Naive thymus-derived CD4-positive, alpha-beta T cell (primary cell): ENCODE results near the gene ZAP70. TPM values are rescaled to one million over a fixed set of nuclear protein-coding genes. Genes with fewer than 3 reads are reported as not detected.

Experiments
- ATAC-seq: fragments of 150-1000 bp; cut with Tn5 transposase; 2 replicates; pipeline ENCODE4 v1.10.0; 2021; ENCODE audit warnings: mild to moderate bottlenecking, moderate library complexity
- CTCF ChIA-PET: fragments of 350-600 bp; sonication (Branson Sonifier 250); formaldehyde crosslinking; loops from one replicate; lab custom pipeline; 2021; ENCODE audit warnings: antibody characterized with exemption; lab: Charles Lee
- POLR2A ChIA-PET: fragments of 350-600 bp; sonication (Branson Sonifier 250); formaldehyde crosslinking; loops from one replicate; lab custom pipeline; 2021; ENCODE audit warnings: antibody characterized with exemption, inconsistent platforms; lab: Charles Lee
- DNase-seq, 9 donors: peaks; one replicate each; pipeline versions ENCODE4 v3.0.0 to v3.0.0-alpha.2; 2020 to 2022; ENCODE audit warnings: mixed read lengths in 1 of 9
- H3K27ac ChIP-seq: one replicate; pipeline ENCODE4 v1.7.0; 2013; ENCODE audit warnings: mild to moderate bottlenecking, low read depth, low read length, moderate library complexity
- H3K27me3 ChIP-seq, 2 donors: one replicate each; pipeline ENCODE4 v1.7.0; 2013; ENCODE audit warnings: low read length in 2 of 2, mild to moderate bottlenecking in 2 of 2, moderate library complexity in 2 of 2; ENCODE audit not compliant: control insufficient read depth in 2 of 2, insufficient read depth in 2 of 2
- H3K36me3 ChIP-seq, 3 experiments: 1 replicate in 2 of 3; 2 replicates in 1 of 3; pipeline ENCODE4 v1.7.0; 2013; ENCODE audit warnings: low read length in 3 of 3, mild to moderate bottlenecking in 3 of 3, moderate library complexity in 1 of 3; ENCODE audit not compliant: insufficient read depth in 3 of 3, control insufficient read depth in 2 of 3
- H3K4me1 ChIP-seq, 2 donors: one replicate each; pipeline ENCODE4 v1.7.0; 2013; ENCODE audit warnings: low read length in 2 of 2, mild to moderate bottlenecking in 2 of 2, moderate library complexity in 1 of 2; ENCODE audit not compliant: control insufficient read depth in 2 of 2, insufficient read depth in 2 of 2
- H3K4me3 ChIP-seq: 2 replicates; pipeline ENCODE4 v1.7.0; 2013; ENCODE audit warnings: mild to moderate bottlenecking, low read length
- H3K9me3 ChIP-seq, 3 experiments: 1 replicate in 2 of 3; 2 replicates in 1 of 3; pipeline ENCODE4 v1.7.0; 2013; ENCODE audit warnings: low read length in 3 of 3; ENCODE audit not compliant: control insufficient read depth in 2 of 3
- H3K27ac Mint-ChIP-seq, 9 donors: one replicate each; pipeline ENCODE4 v1.8.0; 2020 to 2022; ENCODE audit warnings: mixed read lengths in 9 of 9, mild to moderate bottlenecking in 8 of 9, moderate library complexity in 5 of 9, inconsistent platforms in 2 of 9
- H3K27me3 Mint-ChIP-seq, 5 donors: one replicate each; pipeline ENCODE4 v1.8.0; 2021 to 2022; ENCODE audit warnings: mixed read lengths in 5 of 5, mild to moderate bottlenecking in 1 of 5
- H3K36me3 Mint-ChIP-seq, 5 donors: one replicate each; pipeline ENCODE4 v1.8.0; 2020 to 2022; ENCODE audit warnings: mixed read lengths in 5 of 5, mild to moderate bottlenecking in 3 of 5, inconsistent platforms in 1 of 5
- H3K4me1 Mint-ChIP-seq, 7 donors: one replicate each; pipeline ENCODE4 v1.8.0; 2020 to 2022; ENCODE audit warnings: mixed read lengths in 7 of 7, mild to moderate bottlenecking in 3 of 7, inconsistent platforms in 1 of 7
- H3K4me3 Mint-ChIP-seq, 10 donors: one replicate each; pipeline ENCODE4 v1.8.0; 2020 to 2022; ENCODE audit warnings: mild to moderate bottlenecking in 10 of 10, mixed read lengths in 10 of 10, moderate library complexity in 6 of 10, inconsistent platforms in 2 of 10
- H3K9me3 Mint-ChIP-seq, 11 donors: one replicate each; pipeline ENCODE4 v1.8.0; 2020 to 2022; ENCODE audit warnings: mixed read lengths in 11 of 11, mild to moderate bottlenecking in 4 of 11, inconsistent platforms in 1 of 11, moderate library complexity in 1 of 11
- intact Hi-C, 2 donors: fragments of 100-400 bp; cut with micrococcal nuclease; formaldehyde crosslinking; loops; one replicate each; pipeline ENCODE4 v1.15.1; 2023
- polyA plus RNA-seq, 2 donors: library from polyadenylated mRNA; unstranded; fragments of 300-500 nt; fragmentation: Illumina TruSeq; gene quantifications; one replicate each; pipeline ENCODE4 v1.2.3, GENCODE V29; 2021
- total RNA-seq, 6 experiments: library from RNA in 5 of 6; stranded (reverse) in 5 of 6; gene quantifications; 1 replicate in 5 of 6; 2 replicates in 1 of 6; pipeline ENCODE4 v1.2.3 and lab custom pipeline; 2021 to 2026

Gene ZAP70
- total and polyA plus RNA-seq, 7 experiments from 2014 or later: 105 to 432 (median 358) TPM

DNA sequence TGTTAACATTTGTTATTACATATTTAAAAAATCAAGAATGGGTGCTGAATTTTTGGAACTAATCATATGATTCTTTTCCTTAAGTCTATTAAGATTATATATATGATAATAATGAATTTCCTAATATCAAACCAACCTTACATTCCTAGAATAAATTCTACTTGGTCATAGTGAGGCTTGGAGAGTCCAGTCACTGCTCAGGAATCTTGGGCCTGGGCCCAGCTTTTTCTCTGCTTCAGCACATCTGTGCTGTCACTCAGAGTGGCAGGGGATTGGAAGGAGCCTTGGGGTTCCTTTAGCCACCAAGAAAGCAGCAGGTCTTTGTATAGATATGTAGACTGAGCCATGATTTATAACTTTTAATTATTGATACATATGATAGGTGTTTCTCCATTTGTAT is 19.9 kb upstream of the ZAP70 start:
- DNase-seq (peak in 1 of 9 donors; percentile 11), ATAC-seq (no peak)
- Mint-ChIP-seq H3K4me3 (no peak overlapping the region), H3K27ac (no peak overlapping the region), H3K9me3 (no peaks in the 10 kb centered on the region), H3K27me3 (no peaks in the 10 kb centered on the region), H3K4me1 (peaks cover 4 to 13% (median 5%) of the 10 kb centered on the region in 7 donors), H3K36me3 (no peaks in the 10 kb centered on the region)
- Histone ChIP-seq H3K36me3 (no peaks in the 10 kb centered on the region), H3K4me3 (no peak overlapping the region), H3K9me3 (no peaks in the 10 kb centered on the region), H3K4me1 (no peaks in the 10 kb centered on the region), H3K27me3 (no peaks in the 10 kb centered on the region), H3K27ac (no peak overlapping the region)
- ChIA-PET POLR2A (no interaction called here), CTCF (no interaction called here)
- intact Hi-C loops: no loop called here

DNA sequence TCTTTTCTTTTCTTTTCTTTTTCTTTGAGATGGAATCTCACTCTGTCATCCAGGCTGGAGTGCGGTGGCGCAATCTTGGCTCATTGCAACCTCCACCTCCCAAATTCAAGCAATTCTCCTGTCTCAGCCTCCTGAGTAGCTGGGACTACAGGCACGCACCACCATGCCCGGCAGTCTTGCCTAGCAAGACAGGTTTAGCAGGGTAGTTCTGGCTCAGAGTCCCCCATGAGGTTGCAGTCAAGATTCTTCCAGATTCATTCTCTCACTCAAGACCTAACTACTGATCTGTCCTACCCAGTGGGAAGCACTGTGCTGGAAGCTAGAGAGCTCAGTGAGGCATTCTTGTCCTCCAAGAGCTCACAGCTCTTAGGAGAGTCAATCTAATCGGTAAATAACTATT is 17.6 kb upstream of the ZAP70 start:
- no peaks in the 10 kb centered on the region for H3K36me3 ChIP-seq
- H3K27ac ChIP-seq: no peak overlapping the region
- H3K27me3 ChIP-seq: no peaks in the 10 kb centered on the region
- ChIA-PET CTCF (interaction anchor here (0.6 to 5.6 kb wide), 5 partner anchors 31 to 115 kb away, joined by 3 to 72 read pairs (median 6); partner anchors contain the start of genes ACTR1B and ANKRD36B), POLR2A (interaction anchor here (0.8 to 3.0 kb wide), 3 partner anchors 32 to 105 kb away, joined by 3 to 29 read pairs (median 14); partner anchors contain the start of genes ACTR1B, ANKRD36B and COX5B)
- Mint-ChIP-seq H3K4me1 (peaks cover 4 to 16% (median 13%) of the 10 kb centered on the region in 7 donors), H3K27me3 (peaks cover 0 to 6% (median 0%) of the 10 kb centered on the region in 5 donors), H3K27ac (no peak overlapping the region), H3K4me3 (no peak overlapping the region), H3K9me3 (no peaks in the 10 kb centered on the region), H3K36me3 (no peaks in the 10 kb centered on the region)
- no peak overlapping the region for H3K4me3 ChIP-seq
- no peaks in the 10 kb centered on the region for H3K9me3 ChIP-seq
- DNase-seq (peak in 1 of 9 donors; percentile 3), ATAC-seq (no peak)
- no peaks in the 10 kb centered on the region for H3K4me1 ChIP-seq
- intact Hi-C loops: loop anchor here in 1 of 2 donors (2.0 kb wide), 1 partner anchor 17 kb away; the partner anchor contains the start of gene ZAP70

DNA sequence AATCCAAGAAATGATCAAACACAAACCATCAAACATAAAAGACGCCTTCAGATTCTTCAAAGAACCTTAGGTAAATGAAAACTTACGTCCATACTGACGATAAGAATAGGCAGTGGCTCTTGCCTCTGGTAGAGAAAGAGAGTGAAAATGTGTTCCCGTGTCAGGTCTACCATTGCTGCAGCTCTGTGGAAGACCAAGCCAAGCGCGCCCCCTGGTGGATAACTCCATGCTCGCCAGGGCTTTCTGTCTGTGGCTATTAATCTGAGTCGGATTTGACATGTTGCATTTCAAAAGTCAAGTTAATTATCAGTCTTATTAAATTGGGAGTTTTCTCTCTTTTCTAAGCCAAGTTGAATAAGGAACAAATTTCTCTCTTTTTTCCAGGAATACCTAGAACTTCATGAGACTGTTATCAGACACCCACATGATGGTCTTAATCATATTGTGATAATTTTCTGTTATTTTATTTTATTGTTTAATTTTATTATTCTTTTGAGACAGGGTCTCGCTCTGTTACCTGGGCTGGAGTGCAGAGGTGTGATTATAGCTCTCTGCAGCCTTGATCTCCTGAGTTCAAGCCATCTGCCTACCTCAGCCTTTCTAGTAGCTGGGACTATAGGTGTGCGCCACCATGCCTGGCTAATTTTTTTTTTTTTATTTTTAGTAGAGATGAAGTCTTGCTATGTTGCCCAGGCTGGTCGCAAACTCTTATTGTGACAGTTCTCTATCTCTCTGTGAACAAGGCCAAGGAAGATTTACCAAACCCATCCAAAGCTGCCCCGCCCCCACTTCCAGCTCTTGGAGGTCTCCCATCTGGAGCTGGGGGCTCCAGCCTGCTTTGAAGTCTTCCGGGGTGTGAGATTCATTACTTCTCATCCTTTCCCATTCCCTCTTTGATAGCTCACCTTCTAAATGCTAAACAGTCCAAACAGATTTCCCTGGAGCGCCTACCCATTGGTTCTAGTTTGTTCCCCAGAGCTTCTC is 15.8 kb upstream of the ZAP70 start:
- Histone ChIP-seq H3K27ac (no peak overlapping the region), H3K27me3 (no peaks in the 10 kb centered on the region), H3K4me1 (no peaks in the 10 kb centered on the region), H3K36me3 (no peaks in the 10 kb centered on the region), H3K4me3 (no peak overlapping the region), H3K9me3 (no peaks in the 10 kb centered on the region)
- POLR2A ChIA-PET: interaction anchor here (1.0 to 3.0 kb wide), 6 partner anchors 17 to 107 kb away, joined by 3 to 29 read pairs (median 6); partner anchors contain the start of genes ANKRD36B, COX5B and ZAP70
- H3K27ac Mint-ChIP-seq: peak overlapping the region in 2 of 9 donors; percentile 30 to 46
- no peaks in the 10 kb centered on the region for H3K9me3 Mint-ChIP-seq
- H3K4me1 Mint-ChIP-seq: peaks cover 4 to 16% (median 13%) of the 10 kb centered on the region in 7 donors
- DNase-seq: peak; percentile 78 to 94 (median 87)
- peaks cover 0 to 6% (median 0%) of the 10 kb centered on the region in 5 donors for H3K27me3 Mint-ChIP-seq
- no peaks in the 10 kb centered on the region for H3K36me3 Mint-ChIP-seq
- peak overlapping the region in 4 of 10 donors; percentile 19 to 59 (median 23) for H3K4me3 Mint-ChIP-seq
- CTCF ChIA-PET: interaction anchor here (0.7 to 5.6 kb wide), 18 partner anchors 9 to 109 kb away, joined by 3 to 72 read pairs (median 4); partner anchors contain the start of genes ACTR1B, ANKRD36B, COX5B and ZAP70
- ATAC-seq: peak; percentile 95
- intact Hi-C loops: loop anchor here (1.0 to 2.0 kb wide), 4 partner anchors 15 to 107 kb away; partner anchors contain the start of genes ACTR1B (in 2 of the 2) and ZAP70 (in 1 of the 2)

DNA sequence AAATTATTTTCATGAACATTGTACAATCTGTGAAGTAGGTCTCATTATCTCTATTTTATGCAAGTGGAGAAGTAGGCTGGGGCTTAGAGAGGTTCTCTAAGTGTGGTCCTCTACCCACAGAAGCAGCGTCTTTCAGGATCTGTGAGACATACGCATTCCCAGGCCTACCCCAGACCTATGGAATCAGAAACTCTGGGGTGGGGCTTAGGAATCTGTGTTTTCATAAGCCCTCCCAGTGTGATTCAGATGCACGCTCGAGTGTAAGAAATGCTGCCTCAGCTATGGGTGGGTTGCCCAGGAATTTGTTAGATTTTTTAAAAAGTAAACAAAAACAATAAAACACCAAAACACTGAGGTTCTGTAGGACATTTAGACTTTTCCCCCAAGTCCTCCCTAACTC is 14.8 kb upstream of the ZAP70 start:
- peaks cover 4 to 16% (median 13%) of the 10 kb centered on the region in 7 donors for H3K4me1 Mint-ChIP-seq
- intact Hi-C loops: no loop called here
- no peaks in the 10 kb centered on the region for H3K36me3 Mint-ChIP-seq
- Histone ChIP-seq H3K4me1 (no peaks in the 10 kb centered on the region), H3K9me3 (no peaks in the 10 kb centered on the region), H3K4me3 (no peak overlapping the region), H3K27me3 (no peaks in the 10 kb centered on the region), H3K27ac (no peak overlapping the region), H3K36me3 (no peaks in the 10 kb centered on the region)
- ChIA-PET CTCF (interaction anchor here (0.6 to 5.6 kb wide), 15 partner anchors 13 to 108 kb away, joined by 3 to 72 read pairs (median 6); partner anchors contain the start of genes ACTR1B, ANKRD36B, COX5B and ZAP70), POLR2A (interaction anchor here (1.2 to 3.0 kb wide), 5 partner anchors 16 to 108 kb away, joined by 4 to 29 read pairs (median 6); partner anchors contain the start of genes ANKRD36B, COX5B and ZAP70)
- H3K27ac Mint-ChIP-seq: no peak overlapping the region
- no peak for DNase-seq
- ATAC-seq: no peak
- no peak overlapping the region for H3K4me3 Mint-ChIP-seq
- no peaks in the 10 kb centered on the region for H3K9me3 Mint-ChIP-seq
- H3K27me3 Mint-ChIP-seq: peaks cover 0 to 6% (median 0%) of the 10 kb centered on the region in 5 donors

DNA sequence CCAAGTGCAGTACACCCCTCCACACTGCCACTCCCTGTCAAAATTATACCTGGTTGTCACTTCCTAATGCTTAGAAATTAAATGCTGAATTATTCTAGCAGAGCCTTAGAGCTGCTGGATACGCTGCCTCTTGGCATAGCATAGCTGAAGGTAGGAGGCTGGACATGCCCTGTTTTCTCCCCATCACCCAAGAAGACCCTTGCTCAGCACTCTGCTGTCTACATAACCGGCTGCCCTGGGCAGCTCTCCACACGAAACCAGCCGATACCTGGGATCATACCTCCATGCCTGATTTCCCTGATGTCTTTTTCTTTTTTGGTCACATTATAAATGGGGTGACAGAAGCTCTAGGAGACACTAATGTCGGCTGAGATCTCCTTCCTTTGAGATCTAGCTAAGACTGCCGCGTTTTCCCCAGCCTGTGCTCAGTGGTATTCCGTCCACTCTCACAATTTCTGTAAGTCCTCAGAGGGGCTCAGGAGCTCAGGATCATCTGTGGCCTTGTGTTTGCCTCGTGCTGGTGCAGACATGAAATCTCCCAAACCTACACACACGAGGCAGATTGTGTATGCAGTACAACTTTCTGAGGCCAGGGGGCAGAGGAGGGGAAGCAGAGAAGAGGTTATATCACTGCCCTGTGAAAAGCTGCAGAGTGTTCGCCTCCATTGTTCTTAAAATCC is 13.5 kb upstream of the ZAP70 start:
- Mint-ChIP-seq H3K9me3 (no peaks in the 10 kb centered on the region), H3K27me3 (peaks cover 0 to 6% (median 0%) of the 10 kb centered on the region in 5 donors), H3K4me3 (no peak overlapping the region), H3K36me3 (no peaks in the 10 kb centered on the region), H3K27ac (peak overlapping the region in 4 of 9 donors; percentile 30 to 53 (median 44)), H3K4me1 (peaks cover 4 to 16% (median 13%) of the 10 kb centered on the region in 7 donors)
- Histone ChIP-seq H3K4me1 (no peaks in the 10 kb centered on the region), H3K9me3 (no peaks in the 10 kb centered on the region), H3K4me3 (no peak overlapping the region), H3K27ac (no peak overlapping the region), H3K27me3 (no peaks in the 10 kb centered on the region), H3K36me3 (no peaks in the 10 kb centered on the region)
- ChIA-PET POLR2A (interaction anchor here (0.8 to 1.5 kb wide), 5 partner anchors 10 to 109 kb away, joined by 3 to 8 read pairs (median 5); partner anchors contain the start of gene COX5B), CTCF (interaction anchor here (0.6 to 5.6 kb wide), 21 partner anchors 8 to 1286 kb away, joined by 3 to 72 read pairs (median 6); partner anchors contain the start of genes ACTR1B, ANKRD36B, COX5B and ZAP70)
- intact Hi-C loops: loop anchor here (1.0 kb wide), 2 partner anchors 48 to 685 kb away; no protein-coding TSS in a partner anchor
- peak; percentile 81 for ATAC-seq
- DNase-seq: peak in 8 of 9 donors; percentile 33 to 69 (median 63)
